Activated CD4-positive, alpha-beta T cell treated with anti-CD3 and anti-CD28 coated beads, Interleukin-2, amount 50 U/mL, for 16 hours (primary cell): ENCODE data around the gene ZFYVE28.
"Not testable (repeated sequence)": the region's sequence is repeated elsewhere in the genome, so short reads cannot be mapped to it uniquely, and the experiment has no call there.

ENCODE experiments used
- DNase-seq: peaks from one replicate; pipeline ENCODE4 v3.0.0-alpha.2; 2020

Gene ZFYVE28

DNA sequence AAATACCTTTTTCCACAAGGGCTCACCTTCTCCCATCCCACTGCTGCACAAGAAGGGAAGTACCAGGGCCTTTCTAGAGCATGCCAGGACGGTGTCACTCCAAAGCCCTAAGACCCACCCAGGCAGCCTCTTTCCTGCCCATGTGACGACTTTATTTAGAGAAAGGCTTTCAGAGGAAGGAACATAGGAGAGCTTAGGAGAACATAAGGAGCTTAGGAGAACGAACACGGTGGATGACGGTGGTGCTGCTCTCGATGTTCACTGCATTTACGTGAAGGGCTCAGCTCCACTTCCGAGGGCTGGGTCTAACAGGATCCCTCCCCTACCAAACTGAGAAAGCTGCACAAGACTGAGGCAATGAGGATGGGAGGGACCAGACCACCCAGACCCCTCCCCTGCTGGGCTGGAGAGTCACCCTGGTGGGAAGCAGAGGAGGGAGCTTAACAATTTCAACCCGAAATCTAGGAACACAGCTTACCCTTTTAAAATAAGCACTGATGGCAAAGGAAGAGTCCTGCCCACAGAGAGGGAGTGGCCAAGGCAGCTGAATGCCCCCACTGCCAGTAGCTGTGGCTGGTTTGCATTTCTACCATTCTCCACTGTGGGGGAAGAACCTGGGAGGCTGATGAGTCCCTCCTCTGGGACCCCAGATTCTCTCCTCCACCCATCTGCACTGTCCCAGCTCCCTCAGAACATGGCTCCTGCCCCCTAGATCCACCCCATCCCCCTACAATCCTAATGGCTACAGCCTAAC lies 29.8 kb downstream of the ZFYVE28 start:
- no peak for DNase-seq

DNA sequence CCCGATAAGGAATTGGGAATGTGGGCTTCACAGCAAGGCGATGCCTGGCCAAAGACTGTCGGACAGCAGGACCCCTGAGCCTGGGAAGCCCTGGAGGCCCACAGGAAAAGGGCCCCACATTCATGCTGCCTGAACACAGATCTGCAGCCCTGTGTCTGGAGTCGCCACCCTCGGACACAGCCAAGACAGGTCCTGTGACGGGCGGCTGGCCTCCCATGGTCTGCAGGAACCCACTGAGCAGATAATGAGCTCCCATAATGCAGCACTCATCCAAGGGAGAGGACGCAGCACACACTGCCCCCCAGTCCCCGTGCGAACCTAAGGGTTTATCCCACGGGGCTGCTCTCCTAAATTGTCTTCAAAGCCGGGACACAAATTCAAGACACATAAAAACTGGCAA lies 30.6 kb downstream of the ZFYVE28 start:
- DNase-seq, result no peak

DNA sequence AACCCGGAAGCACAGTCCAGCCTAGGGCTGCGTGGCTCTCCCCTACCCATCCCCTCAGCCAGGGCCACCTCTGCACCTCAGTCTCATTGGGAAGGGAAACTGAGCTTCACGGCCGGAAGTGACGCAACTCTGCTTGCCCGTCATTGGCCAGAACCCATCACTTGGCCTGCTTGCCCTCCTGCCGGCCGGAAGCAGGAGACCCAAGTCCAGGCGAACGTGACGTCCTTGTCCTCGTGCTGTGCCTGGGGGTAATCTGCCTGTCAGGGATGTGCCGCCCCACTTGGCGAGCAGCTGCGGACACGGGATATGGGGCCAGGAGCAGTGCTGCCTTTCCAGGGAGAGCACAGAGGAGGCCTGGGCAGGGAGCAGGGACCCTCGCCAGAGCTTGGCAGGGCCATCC lies 31.2 kb downstream of the ZFYVE28 start:
- DNase-seq, result no peak

DNA sequence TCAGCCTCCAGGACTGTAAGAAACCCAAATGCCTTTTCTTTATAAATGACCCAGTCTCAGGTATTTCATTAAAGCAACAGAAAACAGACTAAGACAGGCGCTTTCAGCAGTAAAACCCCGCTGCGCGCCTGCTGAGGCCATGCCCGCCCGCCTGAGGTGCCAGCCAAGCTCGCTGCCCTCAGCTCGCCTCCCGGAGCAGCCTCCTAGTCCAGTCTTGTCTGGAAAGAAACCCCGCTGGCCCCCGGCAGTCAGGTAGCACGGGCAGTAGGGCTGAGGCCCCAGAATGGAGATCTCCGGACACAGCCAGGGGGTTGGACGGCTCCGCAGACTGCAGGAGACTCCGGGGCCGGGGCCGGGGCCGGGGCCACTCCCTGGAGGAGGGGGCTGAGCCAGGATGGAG lies 31.7 kb downstream of the ZFYVE28 start:
- no peak for DNase-seq

DNA sequence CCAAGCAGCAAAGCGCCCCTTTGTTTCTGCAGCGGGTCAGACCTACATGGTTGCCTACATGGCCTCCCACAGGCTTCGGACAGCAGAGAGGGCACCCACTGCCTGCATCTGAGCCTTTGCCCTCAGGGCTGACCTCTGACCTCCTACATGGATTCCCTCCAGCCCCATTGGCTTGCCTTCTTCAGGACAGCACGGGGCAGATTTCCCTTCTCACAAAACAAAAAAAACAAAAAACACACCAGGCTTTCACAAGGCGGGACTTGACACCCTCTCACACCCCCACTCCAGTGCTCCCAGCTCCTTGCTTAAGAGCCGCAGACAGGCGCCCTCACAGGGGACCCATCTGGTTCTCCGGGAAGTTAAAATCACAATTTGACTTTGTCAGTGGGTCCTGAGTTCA lies 32.9 kb downstream of the ZFYVE28 start:
- DNase-seq, result no peak

DNA sequence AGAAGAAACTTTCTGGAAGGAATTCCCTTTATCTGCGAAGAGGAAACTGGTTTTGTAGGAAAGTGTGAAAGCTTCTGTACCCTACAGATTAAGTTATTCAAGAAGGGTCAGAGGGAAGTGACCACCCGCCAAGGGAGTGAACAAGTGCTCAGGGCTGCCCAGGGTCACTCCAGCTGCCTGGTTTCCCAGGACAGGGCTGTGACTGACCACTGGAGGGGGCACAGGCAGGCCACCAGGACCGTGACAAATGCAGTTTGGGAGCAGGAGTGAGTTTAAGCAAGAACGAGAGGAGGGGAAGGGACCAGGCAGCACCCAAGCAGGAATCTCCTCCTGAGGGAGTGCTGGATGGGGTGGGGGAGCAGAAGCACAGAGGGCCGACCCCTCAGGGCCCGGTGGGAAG lies 34.2 kb downstream of the ZFYVE28 start:
- DNase-seq, result no peak

DNA sequence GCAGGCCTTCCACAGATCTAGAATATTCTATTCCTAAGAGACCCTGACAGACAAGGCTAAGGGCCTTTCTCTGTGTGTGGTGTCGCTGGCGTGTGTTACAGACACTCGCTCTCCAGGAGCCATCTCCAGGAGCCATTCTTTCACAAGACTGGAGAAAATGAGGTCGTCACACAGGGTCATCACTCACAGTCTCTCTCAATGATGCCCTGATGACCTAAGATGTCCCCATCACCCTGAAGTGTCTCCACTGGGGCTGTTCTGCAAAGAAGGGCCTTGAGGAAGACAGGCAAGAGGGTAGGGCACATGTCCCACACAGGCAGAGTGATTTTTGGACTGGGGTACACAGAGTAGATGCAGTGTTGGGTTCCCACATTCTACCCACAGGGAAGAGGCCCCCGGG lies 34.7 kb downstream of the ZFYVE28 start:
- DNase-seq, result no peak

DNA sequence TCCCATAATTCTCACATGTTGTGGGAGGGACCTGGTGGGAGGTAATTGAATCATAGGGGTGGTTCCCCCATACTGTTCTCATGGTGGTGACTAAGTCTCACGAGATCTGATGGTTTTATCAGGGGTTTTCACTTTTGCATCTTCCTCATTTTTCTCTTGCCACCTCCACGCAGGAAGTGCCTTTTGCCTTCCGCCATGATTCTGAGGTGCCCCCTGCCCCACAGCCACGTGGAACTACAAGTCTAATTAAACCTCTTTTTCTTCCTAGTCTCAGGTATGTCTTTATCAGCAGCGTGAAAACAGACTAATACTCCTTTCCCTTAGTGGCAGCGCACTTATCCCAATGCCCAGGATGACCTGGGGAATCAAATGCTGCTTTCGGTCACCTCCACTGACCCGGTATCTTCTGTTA lies 35.2 kb downstream of the ZFYVE28 start:
- DNase-seq, result not testable (repeated sequence)

DNA sequence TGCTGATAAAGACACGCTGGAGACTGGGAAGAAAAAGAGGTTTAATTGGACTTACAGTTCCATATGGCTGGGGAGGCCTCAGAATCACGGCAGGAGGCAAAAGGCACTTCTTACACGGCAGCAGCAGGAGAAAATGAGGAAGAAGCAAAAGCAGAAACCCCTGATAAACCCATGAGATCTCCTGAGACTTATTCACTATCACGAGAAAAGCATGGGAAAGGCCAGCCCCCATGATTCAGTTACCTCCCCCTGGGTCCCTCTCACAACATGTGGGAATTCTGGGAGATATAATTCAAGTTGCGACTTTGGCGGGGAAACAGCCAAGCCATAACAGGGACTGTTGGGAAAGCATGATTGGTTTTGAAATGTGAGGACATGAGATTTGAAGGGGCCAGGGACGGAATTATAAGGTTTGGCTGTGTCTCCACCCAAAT lies 35.7 kb downstream of the ZFYVE28 start:
- not testable (repeated sequence) for DNase-seq

DNA sequence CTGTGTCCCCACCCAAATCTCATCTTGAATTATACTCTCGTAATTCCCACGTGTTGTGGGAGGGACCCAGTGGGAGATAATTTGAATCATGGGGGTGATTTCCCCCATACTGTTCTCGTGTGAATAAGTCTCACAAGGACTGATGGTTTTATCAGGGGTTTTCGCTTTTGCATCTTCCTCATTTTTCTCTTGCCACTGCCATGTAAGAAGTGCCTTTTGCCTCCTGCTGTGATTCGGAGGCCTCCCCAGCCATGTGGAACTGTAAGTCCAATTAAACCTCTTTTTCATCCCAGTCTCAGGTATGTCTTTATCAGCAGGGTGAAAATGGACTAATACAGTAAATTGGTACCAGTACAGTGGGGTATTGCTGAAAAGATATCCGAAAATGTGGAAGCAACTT lies 37.9 kb downstream of the ZFYVE28 start:
- DNase-seq, result not testable (repeated sequence)

DNA sequence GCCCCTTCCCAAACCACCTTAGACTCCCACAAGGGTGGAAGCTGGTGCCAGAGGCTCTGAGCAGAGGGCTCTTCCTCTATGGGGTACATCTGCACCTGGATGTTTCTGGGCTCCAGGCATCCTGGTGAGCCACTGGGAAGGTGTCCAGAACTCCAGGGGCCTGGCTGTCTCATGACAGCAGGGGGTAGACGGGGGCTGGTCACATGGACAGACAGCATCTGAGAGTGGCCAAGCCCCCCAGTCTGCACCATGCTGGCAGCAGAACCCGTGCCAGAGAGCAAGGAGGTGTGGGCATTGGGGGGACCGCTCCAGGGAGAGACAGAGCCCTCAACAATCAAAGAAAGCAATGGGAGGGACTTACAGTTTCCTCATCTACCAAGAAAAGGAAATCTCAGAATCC lies 39.5 kb downstream of the ZFYVE28 start:
- DNase-seq, result no peak

DNA sequence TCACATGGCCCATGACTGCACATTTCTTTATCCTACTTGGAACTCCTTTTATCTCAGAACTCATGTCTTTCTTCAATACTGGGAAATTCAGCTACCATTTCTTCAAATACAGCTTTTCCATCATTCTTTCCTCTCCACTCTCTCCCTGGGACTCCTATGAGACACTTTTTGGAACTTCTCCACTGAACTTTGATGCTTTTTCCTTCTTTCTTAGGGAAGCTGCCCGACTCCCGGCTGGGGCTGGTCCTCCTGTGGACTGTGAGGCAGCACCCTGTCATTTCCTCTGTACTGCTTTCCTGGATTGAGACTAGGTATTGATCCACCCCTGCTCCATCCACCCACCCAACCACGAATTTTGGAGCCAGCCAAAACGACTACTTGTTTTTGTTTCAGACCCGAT lies 40.0 kb downstream of the ZFYVE28 start:
- DNase-seq, result no peak

DNA sequence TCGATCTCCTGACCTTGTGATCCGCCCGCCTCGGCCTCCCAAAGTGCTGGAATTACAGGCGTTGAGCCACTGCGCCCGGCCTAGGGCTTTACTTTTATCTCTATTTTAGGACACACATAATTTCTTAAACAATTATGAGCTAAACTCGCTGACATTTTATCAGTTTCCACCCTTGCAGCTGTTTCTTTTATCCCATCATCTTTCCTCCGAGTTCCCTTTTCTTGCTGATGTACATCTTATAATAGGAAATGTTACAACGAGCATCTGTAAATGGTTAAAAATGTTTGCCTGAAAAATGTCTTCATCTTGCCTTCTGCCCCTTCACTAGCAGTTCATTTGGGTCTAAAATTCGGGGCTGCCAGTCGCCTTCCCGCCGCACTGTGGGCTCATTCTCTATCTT lies 41.2 kb downstream of the ZFYVE28 start:
- no peak for DNase-seq

DNA sequence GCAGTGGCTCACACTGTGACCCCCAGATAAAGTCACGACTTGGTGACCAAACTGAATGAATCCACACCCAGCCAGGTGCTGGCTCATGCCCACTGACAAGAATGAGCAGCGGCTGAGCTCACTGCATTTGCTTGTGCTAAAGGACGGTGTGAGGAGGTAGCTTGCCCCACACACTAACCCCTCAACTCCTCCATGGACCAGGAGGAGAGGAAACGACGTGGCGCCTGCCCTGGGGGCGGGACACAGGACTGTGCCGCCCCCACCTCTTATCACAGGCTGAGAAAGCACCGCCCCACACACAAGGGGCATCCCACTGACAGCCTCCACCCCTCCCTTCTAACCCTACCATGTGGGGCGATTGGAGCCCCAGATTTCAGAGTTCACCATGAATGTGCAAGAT lies 43.0 kb downstream of the ZFYVE28 start:
- DNase-seq, result no peak

DNA sequence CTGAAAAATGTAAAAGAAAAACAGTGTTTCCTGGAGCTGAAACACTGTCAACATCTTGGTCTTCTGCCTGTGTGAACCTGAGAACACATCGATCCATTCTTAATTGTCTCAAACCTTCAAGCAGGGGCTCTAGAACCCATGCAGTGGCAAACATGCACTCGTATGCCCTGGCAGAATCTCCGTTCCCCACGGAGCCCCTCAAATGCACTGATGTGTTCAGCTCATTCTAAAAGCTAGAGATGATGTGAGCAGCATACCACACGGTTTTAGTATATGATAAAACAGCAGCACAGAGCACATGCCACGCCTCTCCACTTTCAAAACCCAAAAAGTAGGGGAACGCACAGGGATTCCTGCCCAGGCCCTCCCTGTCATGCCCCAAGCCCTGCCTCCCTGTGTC lies 44.9 kb downstream of the ZFYVE28 start:
- DNase-seq, result no peak

DNA sequence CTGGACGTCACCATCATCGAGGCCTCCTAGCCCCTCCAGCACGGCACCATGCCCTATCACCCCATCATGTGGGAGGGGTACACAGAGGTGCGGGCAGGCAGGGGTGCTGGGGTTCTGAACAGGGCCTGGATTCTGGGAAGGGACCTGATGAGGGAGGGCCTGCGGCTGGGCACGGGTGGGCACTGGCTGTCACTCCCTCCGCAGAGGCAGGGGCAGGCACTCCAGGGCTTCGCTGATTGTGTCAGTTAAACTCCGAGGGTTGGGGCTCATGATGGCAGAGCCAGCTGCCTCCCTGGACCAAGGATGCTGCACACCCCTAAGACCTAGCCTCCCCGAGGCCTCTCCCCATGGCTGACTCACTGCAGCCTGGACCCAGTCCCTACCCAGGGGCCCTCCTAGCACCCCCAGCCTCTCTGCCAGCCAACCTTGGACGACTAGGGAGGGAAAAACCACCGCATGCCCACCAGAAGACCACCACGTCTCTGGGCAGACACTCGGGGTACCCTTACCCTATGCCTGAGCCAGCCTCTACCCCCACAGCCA lies 45.9 kb downstream of the ZFYVE28 start:
- no peak for DNase-seq

DNA sequence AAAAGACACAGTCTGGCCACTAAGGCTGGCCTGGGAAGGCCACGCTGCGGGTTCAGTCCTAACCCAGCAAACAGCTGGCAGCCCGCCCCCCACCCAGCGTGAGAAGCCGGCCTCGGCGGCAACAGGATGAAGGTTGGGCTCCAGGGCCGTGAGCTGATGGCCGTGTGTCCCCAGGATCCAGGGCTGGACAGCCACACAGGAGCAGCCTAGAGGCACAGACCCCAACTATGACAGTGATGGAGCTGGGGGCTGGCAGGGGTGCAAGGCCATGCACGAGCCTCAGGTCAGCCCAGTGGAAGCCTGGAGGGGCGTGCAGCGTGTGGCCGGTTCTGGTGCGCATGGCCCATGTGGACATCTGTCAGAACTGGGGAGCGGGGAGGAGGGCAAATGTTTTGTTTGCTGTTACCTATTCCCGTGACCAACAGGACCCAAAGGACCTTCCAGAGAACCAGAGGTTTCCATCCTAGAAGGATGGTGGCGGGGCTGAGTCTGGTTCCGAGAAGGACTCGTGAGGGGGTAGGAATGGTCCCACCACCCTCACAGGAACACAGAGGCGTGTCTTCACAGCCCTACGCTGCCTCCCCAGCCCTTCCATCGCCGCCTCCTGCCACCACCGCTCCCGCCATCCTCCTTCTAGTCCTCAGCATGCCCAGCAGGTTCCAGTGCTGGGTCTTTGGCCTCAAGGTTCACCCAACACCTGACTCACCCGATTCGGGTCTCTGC lies 46.5 kb downstream of the ZFYVE28 start:
- DNase-seq, result no peak

DNA sequence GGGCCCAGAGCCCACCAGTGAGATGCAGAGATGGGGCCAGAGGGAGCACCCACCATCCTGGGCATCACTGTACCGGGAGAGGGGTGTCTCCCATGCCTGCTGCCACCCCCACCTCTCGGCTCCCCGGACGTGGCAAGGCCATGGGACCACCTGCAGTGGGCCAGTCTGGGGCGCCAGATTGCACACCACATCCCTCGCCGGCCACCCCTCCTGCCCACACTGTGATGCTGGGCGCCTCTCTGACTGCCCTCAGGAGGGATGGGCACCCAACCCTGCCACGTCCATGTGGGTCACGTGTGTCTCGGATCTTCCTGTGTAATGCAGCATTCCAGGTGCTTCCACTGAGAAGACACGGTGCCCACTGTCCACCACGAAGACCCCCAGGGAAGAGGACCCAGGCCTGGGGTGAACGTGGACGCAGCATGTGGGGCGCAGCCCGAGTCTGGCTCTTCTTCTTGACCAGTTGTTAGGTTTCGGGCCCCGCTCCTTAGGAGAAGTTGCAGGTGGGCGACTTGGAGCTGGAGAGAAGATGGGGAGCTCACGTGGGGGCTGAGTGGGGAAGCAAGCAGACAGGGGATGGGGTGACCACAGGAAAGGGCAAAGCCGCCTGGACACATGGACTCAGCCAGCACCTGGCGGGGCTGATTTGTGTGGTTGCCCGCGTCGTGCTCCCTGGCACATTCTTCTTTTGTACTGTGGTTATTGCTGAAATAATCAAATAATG lies 47.7 kb downstream of the ZFYVE28 start:
- DNase-seq, result no peak

DNA sequence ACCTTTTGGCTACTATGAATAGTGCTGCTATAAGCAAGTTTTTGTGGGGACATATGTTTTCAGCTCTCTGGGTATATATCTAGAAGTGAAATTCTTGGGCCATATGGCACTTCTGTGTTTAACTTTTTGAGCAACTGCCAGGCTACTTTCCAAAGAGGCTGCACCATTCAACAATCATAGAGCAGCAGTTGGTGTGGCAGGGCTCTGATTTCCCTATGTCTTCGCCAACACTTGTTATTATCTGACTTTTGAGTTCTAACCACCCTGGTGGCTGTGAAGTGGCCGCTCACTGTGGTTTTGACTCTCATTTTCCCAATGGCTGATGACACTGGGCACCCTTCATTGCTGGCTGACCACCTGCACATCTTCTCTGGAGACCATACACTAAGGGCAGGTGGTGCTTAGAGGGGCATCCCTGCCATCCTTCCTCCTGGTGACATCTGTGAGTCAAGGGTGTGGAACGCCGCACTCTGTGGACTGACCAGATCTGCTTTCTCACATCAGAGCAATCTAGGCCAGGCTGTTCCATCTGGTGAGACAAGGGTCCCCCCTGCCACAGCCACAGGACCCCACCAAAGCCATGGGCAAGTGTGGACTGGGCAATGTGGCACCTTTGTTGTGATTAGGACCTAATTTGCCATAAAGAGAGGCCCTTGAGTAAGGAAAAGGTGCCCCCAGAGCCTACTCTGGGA lies 49.6 kb downstream of the ZFYVE28 start:
- no peak for DNase-seq

DNA sequence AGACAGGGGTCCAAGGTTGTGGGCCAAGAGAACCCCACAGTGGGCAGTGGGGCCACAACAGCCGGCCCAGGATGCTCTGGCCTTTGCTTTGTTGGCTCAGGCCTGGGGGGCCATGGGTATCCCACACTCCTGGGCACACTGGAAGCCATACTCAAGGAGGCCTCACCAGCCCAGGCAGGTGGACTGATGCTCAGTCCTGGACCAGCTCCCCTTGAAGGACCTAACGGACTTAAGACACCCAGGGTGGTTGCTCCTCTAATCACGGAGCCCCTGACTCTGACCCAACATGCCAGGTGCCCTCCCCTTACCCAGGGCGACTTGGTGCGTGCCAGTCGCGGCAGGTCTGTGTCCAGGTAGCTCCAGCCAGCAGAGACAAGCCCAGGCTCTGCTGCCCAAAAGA lies 50.8 kb downstream of the ZFYVE28 start:
- no peak for DNase-seq

DNA sequence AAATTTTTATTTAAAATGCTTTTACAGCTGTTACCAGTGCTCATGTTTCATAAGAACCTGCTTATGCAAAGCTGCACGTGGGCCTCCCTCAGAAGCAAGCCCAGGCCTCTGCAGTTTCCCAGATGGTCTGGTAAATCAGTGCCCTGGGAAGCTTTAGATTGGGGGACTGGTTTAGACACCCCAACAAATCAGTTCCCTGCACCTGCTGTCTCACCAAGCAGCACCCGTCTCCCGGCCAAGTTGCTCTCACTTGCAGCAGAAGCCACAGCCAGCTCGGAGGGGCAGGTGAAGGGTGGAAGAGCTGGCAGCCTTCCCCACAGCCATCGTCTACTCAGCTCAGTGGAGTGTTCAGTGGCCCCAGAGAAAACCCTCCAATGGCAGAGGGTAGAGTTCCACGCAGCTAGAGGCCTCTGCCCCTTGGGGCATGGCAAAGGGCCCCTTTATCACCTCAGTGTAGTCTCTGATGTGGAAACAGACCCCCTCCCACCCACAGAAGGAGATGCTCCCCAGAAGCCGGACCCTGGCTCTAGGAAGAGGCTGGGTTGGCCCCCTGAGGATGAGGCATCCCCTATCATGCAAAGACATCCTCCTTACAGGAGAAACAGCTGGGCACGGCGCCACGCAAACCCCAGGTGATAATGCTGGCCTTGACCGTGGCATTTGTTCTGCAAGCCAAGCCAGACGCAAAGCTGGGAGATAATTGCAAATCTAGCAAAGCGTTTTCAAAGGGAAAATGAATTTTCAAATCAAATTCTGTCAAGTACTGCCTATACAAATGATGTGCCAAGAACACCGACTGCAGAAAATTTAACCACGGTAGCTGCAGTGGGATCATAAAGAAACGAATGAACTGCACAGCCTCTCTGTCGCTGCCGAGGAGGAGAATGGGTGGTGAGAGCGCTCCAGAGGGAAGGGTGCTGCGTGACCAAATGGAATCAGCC lies 51.9 kb downstream of the ZFYVE28 start:
- DNase-seq, result no peak

DNA sequence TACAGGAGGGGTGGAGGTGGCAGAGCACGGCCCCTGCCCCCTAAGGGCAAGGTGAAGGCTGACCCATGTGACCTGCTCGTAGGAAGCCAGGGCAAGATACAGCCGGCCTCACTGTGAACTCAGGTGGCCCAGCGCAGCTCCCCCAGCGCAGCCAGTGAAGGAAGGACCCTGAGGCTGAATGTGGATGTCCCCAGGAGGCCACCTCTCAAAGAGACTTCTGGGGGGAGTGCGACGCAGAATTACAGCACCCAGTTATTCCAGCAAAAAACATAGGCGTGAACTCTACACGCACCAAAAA lies 52.6 kb downstream of the ZFYVE28 start:
- no peak for DNase-seq
